Measurements from ENCODE around the gene OR5H1. TPM values are rescaled to one million over a fixed set of nuclear protein-coding genes. Genes with fewer than 3 reads are reported as not detected.
"Not testable (repeated sequence)": the region's sequence is repeated elsewhere in the genome, so short reads cannot be mapped to it uniquely, and the experiment has no call there.

The OR5H1 gene
- total RNA-seq, 2 donors from 2014 or later: not detected

DNA sequence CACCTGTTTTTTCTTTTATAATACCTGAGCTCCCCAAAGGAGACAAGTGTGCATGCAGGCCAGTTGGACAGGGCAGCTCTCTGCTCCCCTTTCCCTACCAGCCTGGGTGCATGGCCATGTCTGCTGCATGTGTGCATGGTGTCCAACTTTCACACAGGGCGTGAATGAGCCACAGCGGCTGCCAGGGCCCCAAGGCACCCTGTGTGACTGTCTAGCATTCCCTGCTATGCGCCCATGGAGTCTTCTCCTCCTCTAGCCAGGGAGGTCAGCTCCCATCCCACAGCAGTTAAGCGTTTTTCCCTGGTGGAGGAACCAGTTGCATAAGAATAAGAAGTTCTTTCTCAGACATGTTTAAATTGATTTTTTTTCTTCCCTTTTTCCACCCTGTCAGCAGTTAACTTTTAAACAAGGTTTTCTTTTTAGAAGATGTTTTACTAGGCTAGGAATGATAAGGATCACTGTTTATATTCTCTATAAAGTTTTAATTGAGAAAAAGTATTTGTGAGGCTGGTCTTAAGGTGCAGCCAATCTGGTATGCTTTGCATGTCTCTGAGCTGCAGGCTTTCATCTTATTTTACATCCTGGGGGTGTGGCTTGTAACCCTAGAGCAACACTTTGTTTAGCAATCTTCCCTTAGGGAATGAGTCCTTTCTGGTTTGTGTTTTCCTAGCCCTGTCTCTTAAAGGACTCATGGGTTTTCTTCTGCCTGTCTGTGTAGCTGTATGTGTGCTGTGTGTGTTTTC, 20.5 kb upstream of the OR5H1 start:
- DNase-seq: no peak
- intact Hi-C loops (cut with DNase I): no loop called here

GRCh38 chr3:98110550-98110908, 20.0 kb upstream of the OR5H1 start:
- Histone ChIP-seq H3K27ac (no peak overlapping the region), H3K9me3 (no peaks in the 10 kb centered on the region), H3K36me3 (replicated peaks in 1 of 2; ENCODE audit: insufficient read depth in 1 of 2, low read depth in 2 of 2) (no peaks in the 10 kb centered on the region), H3K27me3 (no peaks in the 10 kb centered on the region), H3K4me1 (no peaks in the 10 kb centered on the region), H3K4me3 (no peak overlapping the region)
- TF ChIP-seq POLR2A (IDR thresholded peaks at IDR 0.05): no peak
- TF ChIP-seq CTCF (IDR thresholded peaks at IDR 0.05): no peak
- ATAC-seq (no peak), DNase-seq (no peak)
- intact Hi-C loops (cut with DNase I): no loop called here

More for the DNA sequence above, 20.5 kb upstream of the OR5H1 start:
- 58 to 65% methylated on average over 4 of the region's 4 CpGs for whole genome bisulfite sequencing, 2 donors
- H3K27ac ChIP-seq: no peak overlapping the region
- no peaks in the 10 kb centered on the region for H3K36me3 ChIP-seq (replicated peaks in 1 of 2; ENCODE audit: insufficient read depth in 1 of 2, low read depth in 2 of 2)
- no peaks in the 10 kb centered on the region for H3K9me3 ChIP-seq
- H3K27me3 ChIP-seq: no peaks in the 10 kb centered on the region
- ATAC-seq: no peak
- H3K4me3 ChIP-seq: no peak overlapping the region
- no peak for TF ChIP-seq CTCF (IDR thresholded peaks at IDR 0.05)
- TF ChIP-seq POLR2A (IDR thresholded peaks at IDR 0.05): no peak
- H3K4me1 ChIP-seq: no peaks in the 10 kb centered on the region

- intact Hi-C loops (cut with DNase I): no loop called here
- DNase-seq: no peak
- Histone ChIP-seq H3K27ac (no peak overlapping the region), H3K9me3 (peaks cover 0 to 14% (median 0%) of the 10 kb centered on the region in 3 donors), H3K4me3 (no peak overlapping the region), H3K36me3 (replicated peaks in 1 of 2; ENCODE audit: insufficient read depth in 1 of 2, low read depth in 2 of 2) (no peaks in the 10 kb centered on the region), H3K27me3 (no peaks in the 10 kb centered on the region), H3K4me1 (no peaks in the 10 kb centered on the region)
- 30 to 38% methylated on average over 3 of the region's 3 CpGs for WGBS, 2 donors
- no peak for ATAC-seq
- TF ChIP-seq POLR2A (IDR thresholded peaks at IDR 0.05): no peak
- no peak for TF ChIP-seq CTCF (IDR thresholded peaks at IDR 0.05)
These were observed 16.3 kb upstream of the OR5H1 start for GRCh38 chr3:98114264-98114663.

DNA sequence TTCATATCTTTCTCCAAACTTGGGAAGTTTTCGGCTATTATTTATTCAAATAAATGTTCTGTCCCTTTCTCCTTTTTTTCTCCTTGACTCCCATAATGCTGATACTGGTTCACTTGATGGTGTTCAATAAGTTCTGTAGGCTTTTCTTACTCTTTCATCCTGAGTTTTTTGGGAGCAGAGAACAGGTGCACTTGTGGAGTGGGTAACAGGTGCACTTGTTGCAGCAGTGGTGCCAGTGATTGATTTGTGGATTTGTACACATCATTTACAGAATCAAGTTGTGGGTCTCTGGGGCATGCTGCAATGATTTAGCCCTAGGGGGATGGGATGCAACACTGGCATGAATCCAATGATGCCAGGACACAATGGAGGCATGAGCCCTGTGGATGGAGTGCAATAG, 14.8 kb upstream of the OR5H1 start:
- no peak for ATAC-seq
- intact Hi-C loops (cut with DNase I): no loop called here
- no peak for DNase-seq
- Histone ChIP-seq H3K4me1 (no peaks in the 10 kb centered on the region), H3K36me3 (replicated peaks in 1 of 2; ENCODE audit: insufficient read depth in 1 of 2, low read depth in 2 of 2) (no peaks in the 10 kb centered on the region), H3K27ac (no peak overlapping the region), H3K9me3 (peaks cover 0 to 15% (median 0%) of the 10 kb centered on the region in 3 donors), H3K27me3 (no peaks in the 10 kb centered on the region), H3K4me3 (no peak overlapping the region)
- 75 to 77% methylated on average over 1 of the region's 1 CpG for WGBS, 2 donors
- no peak for TF ChIP-seq POLR2A (IDR thresholded peaks at IDR 0.05)
- TF ChIP-seq CTCF (IDR thresholded peaks at IDR 0.05): no peak

DNA sequence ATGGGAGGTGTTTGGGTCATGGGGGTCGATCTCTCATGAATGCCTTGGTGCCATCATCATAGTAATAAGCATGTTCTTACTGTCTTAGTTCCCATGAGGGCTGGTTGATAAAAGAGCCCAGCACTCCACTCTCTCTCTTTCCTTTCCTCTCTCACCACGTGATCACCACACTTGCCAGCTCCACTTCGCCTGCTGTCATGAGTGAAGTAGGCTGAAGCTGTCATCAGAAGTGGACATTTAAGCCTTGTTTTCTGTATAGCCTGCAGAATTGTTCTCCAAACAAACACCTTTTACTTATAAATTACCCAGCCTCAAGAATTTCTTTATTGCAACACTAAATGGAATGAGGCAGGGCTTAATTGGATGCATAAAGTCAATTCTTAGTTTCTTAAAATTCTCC, 6.1 kb downstream of the OR5H1 start:
- no peak for ATAC-seq
- no peaks in the 10 kb centered on the region for H3K9me3 ChIP-seq
- WGBS, 2 donors: 35 to 42% methylated on average over 3 of the region's 3 CpGs
- DNase-seq: no peak
- H3K4me3 ChIP-seq: no peak overlapping the region
- TF ChIP-seq CTCF (IDR thresholded peaks at IDR 0.05) (no peak), POLR2A (IDR thresholded peaks at IDR 0.05) (no peak)
- no peaks in the 10 kb centered on the region for H3K27me3 ChIP-seq
- H3K4me1 ChIP-seq: no peaks in the 10 kb centered on the region
- no peaks in the 10 kb centered on the region for H3K36me3 ChIP-seq (replicated peaks in 1 of 2; ENCODE audit: insufficient read depth in 1 of 2, low read depth in 2 of 2)
- intact Hi-C loops (cut with DNase I): no loop called here
- no peak overlapping the region for H3K27ac ChIP-seq

GRCh38 chr3:98137826-98138557, 7.5 kb downstream of the OR5H1 start:
- H3K4me1 ChIP-seq; H3K36me3 ChIP-seq (replicated peaks in 1 of 2; ENCODE audit: insufficient read depth in 1 of 2, low read depth in 2 of 2); DNase-seq; H3K27ac ChIP-seq; H3K4me3 ChIP-seq; H3K27me3 ChIP-seq; intact Hi-C loops (cut with DNase I); H3K9me3 ChIP-seq; ATAC-seq: not testable (repeated sequence)
- WGBS, 2 donors: 67 to 74% methylated on average over 23 of the region's 23 CpGs
